Ovary (tissue), 9 donors: Measurements from ENCODE around the gene TMIGD2. TPM values are rescaled to one million over a fixed set of nuclear protein-coding genes. Genes with fewer than 3 reads are reported as not detected.
A peak's percentile ranks its signal among the peaks of the same experiment; 100 is the strongest.

ENCODE experiments used
- DNase-seq, 5 donors: peaks; one replicate each; pipeline ENCODE4 v3.0.0-alpha.2; 2019 to 2020
- H3K27ac ChIP-seq, 2 donors: fragments of 200-600 bp; one replicate each; pipeline versions ENCODE4 v1.5.1 to v1.8.0; 2019 to 2022
- H3K27me3 ChIP-seq: fragments of 200-600 bp; one replicate; pipeline ENCODE4 v1.8.0; 2022
- H3K36me3 ChIP-seq: fragments of 200-600 bp; sonication (generic); one replicate; pipeline ENCODE4 v1.5.1; 2019
- H3K4me1 ChIP-seq: one replicate; pipeline ENCODE4 v1.8.1; 2013; ENCODE audit warnings: mild to moderate bottlenecking, moderate library complexity; ENCODE audit not compliant: insufficient read depth
- H3K4me3 ChIP-seq: fragments of 200-600 bp; sonication (generic); one replicate; pipeline ENCODE4 v1.5.1; 2017
- H3K9me3 ChIP-seq, 2 donors: fragments of 200-600 bp in 1 of 2; sonication (generic) in 1 of 2; one replicate each; pipeline versions ENCODE4 v1.5.1 to v1.8.1; 2013 to 2019; ENCODE audit warnings: mild to moderate bottlenecking in 1 of 2, moderate library complexity in 1 of 2
- EP300 ChIP-seq: sonication (generic); formaldehyde crosslinking; IDR thresholded peaks from one replicate; pipeline ENCODE4 v1.6.1; 2017; ENCODE audit warnings: antibody characterized with exemption
- POLR2A ChIP-seq: fragments of 450-650 bp; IDR thresholded peaks from one replicate; pipeline ENCODE4 v1.6.1; 2017; ENCODE audit warnings: antibody characterized with exemption, mild to moderate bottlenecking, moderate library complexity
- WGBS, 3 donors: extraction: QIAGEN DNeasy Blood & Tissue Kit in 1 of 3; methylation state at CpG; one replicate each; pipeline versions ENCODE4 v1.1.5 to v1.1.7; 2013 to 2017; 5-methylcytosine and 5-hydroxymethylcytosine counted together
- intact Hi-C, 4 donors: fragments of 100-400 bp; cut with DNase I; formaldehyde crosslinking; loops; one replicate each; pipeline versions ENCODE4 v1.11.0 to v1.15.1; 2022 to 2023
- polyA plus RNA-seq, 2 donors: library from polyadenylated mRNA; stranded (reverse); fragments of 200-250 nt in 1 of 2; fragments of 350-450 nt in 1 of 2; fragmentation: Illumina TruSeq in 1 of 2; extraction: RNeasy Lipid Tissue Mini Kit (QIAGEN cat#74804) in 1 of 2; gene quantifications; one replicate each; pipeline ENCODE4 v1.2.3, GENCODE V29; 2013 to 2014
- total RNA-seq, 7 donors: library from RNA; depleted of rRNA in 2 of 7; stranded (reverse); fragments of >200 nt in 2 of 7; fragmentation: NEBNext Ultra II Directional in 3 of 7; extraction: Animal tissue kit (Norgen Biotek cat#: 25700) in 3 of 7; gene quantifications; one replicate each; pipeline versions ENCODE4 v1.1.0 to v1.2.4, GENCODE V29; 2016 to 2023
- TF ChIP-seq, protein P1 (sequence below), 3 donors: fragments of 450-650 bp in 2 of 3; fragments of 200-600 bp in 1 of 3; IDR thresholded peaks; one replicate each; pipeline versions ENCODE4 v1.5.1 to v1.8.0; 2016 to 2022; ENCODE audit warnings: antibody characterized with exemption in 3 of 3, mild to moderate bottlenecking in 1 of 3
- donor health status: DM: no; HTN: no; CAD: no; lungs with moderate emphysema.
- donor health status: DM: no; HTN: no; CAD: no.
- donor health status: Bipolar disorder and iron deficiency.
- donor health status: DM: yes; HTN: yes; CAD: no.
- donor health status: DM: no; HTN: no; CAD: no.
- donor health status: DM: yes; HTN: yes; CAD: no.

TMIGD2 gene
- total and polyA plus RNA-seq, 9 donors: 0.29 to 0.36 TPM; not detected in 7

DNA sequence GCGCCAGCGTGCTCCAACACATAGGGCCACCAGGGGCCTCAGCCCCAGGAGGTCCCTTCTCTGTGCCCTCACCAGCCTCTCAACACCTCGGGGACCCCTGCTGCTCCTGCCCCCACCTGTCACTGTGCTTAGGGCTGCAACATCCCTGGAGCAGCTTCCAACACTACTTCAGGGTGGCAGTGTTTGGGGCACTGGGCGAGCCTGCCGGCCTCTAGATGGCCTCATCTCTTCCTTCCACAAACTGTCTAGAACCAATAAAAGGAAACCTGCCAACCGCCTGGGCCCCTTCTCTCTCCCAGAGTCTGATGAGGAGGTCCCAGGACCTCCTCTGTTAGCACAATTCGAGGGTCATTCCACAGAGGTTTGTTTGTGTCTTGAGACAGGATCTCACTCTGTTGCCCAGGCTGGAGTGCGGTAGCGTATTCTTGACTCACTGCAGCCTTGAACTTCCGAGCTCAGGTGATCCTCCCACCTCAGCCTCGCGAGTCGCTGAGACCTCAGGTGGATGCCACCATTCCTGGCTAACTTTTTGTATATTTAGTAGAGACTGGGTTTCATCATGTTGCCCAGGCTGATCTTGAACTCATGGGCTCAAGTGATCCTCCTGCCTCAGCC lies 33.3 kb downstream of the TMIGD2 start:
- no peaks in the 10 kb centered on the region for H3K36me3 ChIP-seq

DNA sequence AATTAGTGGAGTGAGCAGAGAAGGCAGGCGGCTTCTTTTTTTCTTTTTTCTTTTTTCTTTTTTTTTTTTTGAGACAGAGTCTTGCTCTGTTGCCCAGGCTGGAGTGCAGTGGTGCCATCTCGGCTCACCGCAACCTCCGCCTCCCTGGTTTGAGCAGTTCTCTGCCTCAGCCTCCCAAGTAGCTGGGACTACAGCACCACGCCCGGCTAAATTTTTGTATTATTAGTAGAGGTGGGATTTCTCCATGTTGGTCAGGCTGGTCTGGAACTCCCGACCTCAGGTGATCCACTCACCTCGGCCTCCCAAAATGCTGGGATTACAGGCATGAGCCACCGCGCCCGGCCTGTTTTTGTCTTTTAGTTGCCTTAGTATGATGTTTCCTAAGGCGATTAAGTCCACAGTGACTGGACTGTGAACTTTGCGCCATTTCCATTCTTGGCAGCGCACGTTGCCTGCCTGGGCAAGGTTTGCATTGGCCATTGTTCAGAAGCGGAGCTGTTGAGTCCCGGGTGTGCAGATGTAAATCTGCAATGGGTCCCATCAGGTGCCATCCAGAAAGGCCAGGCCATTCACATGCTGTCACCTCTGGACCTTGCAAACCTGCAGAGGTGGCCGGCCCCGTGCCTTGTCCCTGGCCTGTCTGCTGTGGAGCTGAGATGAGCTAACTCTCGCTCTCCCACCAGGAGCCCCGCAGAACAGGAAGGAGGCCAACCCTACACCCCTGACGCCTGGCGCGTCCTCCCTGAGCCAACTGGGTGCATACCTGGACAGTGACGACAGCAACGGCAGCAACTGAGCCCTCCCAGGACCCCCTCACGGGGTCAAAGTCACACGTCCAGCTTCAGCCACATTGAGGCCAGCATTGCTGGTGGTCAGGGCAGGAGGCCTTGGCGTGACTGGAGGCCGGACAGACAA lies 34.0 kb downstream of the TMIGD2 start:
- Histone ChIP-seq H3K9me3 (no peaks in the 10 kb centered on the region), H3K4me3 (no peak overlapping the region), H3K27ac (no peak overlapping the region), H3K36me3 (no peaks in the 10 kb centered on the region), H3K4me1 (peaks cover 1% of the 10 kb centered on the region), H3K27me3 (no peaks in the 10 kb centered on the region)
- 85 to 92% (median 86%) methylated on average over 28 to 30 of the region's 30 CpGs for WGBS, 3 donors
- intact Hi-C loops: loop anchor here (5.0 to 10.0 kb wide), 6 partner anchors 77 to 287 kb away; partner anchors contain the start of genes MPND (in 1 of the 4) and SEMA6B (in 1 of the 4)
- TF ChIP-seq EP300: no peak
- no peak for DNase-seq

More for the DNA sequence above, 33.3 kb downstream of the TMIGD2 start:
- Histone ChIP-seq H3K27me3 (no peaks in the 10 kb centered on the region), H3K9me3 (no peaks in the 10 kb centered on the region), H3K4me3 (no peak overlapping the region), H3K27ac (no peak overlapping the region), H3K4me1 (peaks cover 1% of the 10 kb centered on the region)
- TF ChIP-seq EP300 (no peak), POLR2A (no peak)
- TF ChIP-seq, protein P1, sequence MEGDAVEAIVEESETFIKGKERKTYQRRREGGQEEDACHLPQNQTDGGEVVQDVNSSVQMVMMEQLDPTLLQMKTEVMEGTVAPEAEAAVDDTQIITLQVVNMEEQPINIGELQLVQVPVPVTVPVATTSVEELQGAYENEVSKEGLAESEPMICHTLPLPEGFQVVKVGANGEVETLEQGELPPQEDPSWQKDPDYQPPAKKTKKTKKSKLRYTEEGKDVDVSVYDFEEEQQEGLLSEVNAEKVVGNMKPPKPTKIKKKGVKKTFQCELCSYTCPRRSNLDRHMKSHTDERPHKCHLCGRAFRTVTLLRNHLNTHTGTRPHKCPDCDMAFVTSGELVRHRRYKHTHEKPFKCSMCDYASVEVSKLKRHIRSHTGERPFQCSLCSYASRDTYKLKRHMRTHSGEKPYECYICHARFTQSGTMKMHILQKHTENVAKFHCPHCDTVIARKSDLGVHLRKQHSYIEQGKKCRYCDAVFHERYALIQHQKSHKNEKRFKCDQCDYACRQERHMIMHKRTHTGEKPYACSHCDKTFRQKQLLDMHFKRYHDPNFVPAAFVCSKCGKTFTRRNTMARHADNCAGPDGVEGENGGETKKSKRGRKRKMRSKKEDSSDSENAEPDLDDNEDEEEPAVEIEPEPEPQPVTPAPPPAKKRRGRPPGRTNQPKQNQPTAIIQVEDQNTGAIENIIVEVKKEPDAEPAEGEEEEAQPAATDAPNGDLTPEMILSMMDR (IDR thresholded peaks at IDR 0.05): no peak
- intact Hi-C loops: loop anchor here (5.0 to 10.0 kb wide), 6 partner anchors 76 to 286 kb away; partner anchors contain the start of genes MPND (in 1 of the 4) and SEMA6B (in 1 of the 4)
- DNase-seq: no peak
- 87 to 89% (median 89%) methylated on average over 12 to 13 of the region's 13 CpGs for WGBS, 3 donors

DNA sequence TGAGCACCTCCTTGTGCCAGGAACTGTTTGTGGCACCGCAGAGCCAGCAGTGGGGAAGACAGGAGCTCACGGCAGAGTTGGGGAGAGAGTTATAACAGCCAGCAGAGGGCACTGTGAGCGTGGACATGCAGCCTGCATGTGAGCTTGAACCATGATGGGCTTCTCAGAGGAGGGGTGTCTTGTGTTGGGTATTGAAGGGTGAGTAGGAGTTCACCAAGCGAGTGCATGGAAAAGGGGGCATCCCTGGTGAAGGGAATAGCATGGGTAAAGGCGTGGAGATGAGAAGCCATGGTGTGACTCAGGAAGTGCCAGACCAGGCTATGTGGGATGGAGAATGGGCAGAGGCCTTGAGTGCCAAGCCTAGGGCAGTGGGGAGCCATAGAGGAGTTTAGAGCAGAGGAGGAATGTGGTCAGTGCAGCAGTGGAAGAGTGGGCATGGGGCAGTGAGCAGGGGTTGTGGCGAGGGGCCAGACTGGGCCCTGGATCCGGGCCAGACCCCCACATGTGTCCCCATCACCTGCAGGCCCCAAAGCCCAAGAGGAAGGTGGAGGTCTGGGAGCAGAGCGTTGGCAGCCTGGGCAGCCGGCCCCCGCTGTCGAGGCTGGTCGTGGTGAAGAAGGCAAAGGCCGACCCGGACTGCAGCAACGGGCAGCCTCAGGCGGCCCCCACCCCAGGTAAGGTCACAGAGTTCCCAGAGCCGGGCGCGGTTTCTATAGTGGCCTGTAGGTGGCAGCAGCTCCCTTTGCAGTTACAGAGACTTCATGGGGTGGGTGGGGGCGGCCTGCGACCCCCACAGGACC lies 34.9 kb downstream of the TMIGD2 start:
- intact Hi-C loops: loop anchor here (5.0 to 10.0 kb wide), 6 partner anchors 78 to 288 kb away; partner anchors contain the start of genes MPND (in 1 of the 4) and SEMA6B (in 1 of the 4)
- H3K27ac ChIP-seq: no peak overlapping the region
- H3K27me3 ChIP-seq: no peaks in the 10 kb centered on the region
- no peak overlapping the region for H3K4me3 ChIP-seq
- H3K36me3 ChIP-seq: no peaks in the 10 kb centered on the region
- no peaks in the 10 kb centered on the region for H3K9me3 ChIP-seq
- TF ChIP-seq, protein P1 (IDR thresholded peaks at IDR 0.05): peak; percentile 59 to 65 (median 62)
- no peak for TF ChIP-seq POLR2A
- no peak for TF ChIP-seq EP300
- 35 to 37% (median 35%) methylated on average over 21 of the region's 21 CpGs for WGBS, 3 donors
- DNase-seq: peak; percentile 34 to 72 (median 65)
- peaks cover 1% of the 10 kb centered on the region for H3K4me1 ChIP-seq

- TF ChIP-seq EP300 (no peak), POLR2A (no peak)
- TF ChIP-seq, protein P1 (IDR thresholded peaks at IDR 0.05): no peak
- no peak for DNase-seq
- no peak overlapping the region for H3K27ac ChIP-seq
- no peaks in the 10 kb centered on the region for H3K27me3 ChIP-seq
- H3K4me3 ChIP-seq: no peak overlapping the region
- intact Hi-C loops: loop anchor here (5.0 to 10.0 kb wide), 6 partner anchors 78 to 288 kb away; partner anchors contain the start of genes MPND (in 1 of the 4) and SEMA6B (in 1 of the 4)
- no peaks in the 10 kb centered on the region for H3K36me3 ChIP-seq
- H3K9me3 ChIP-seq: no peaks in the 10 kb centered on the region
- 83 to 89% (median 86%) methylated on average over 18 of the region's 18 CpGs for WGBS, 3 donors
- peaks cover 1% of the 10 kb centered on the region for H3K4me1 ChIP-seq
Observed at GRCh38 chr19:4266253-4267000, 35.8 kb downstream of the TMIGD2 start.
